ENCODE data around the gene ABCC6. TPM values are rescaled to one million over a fixed set of nuclear protein-coding genes. Genes with fewer than 3 reads are reported as not detected.

The ABCC6 gene
- total RNA-seq, 6 experiments from 2014 or later = 0.18 TPM; not detected in 5

DNA sequence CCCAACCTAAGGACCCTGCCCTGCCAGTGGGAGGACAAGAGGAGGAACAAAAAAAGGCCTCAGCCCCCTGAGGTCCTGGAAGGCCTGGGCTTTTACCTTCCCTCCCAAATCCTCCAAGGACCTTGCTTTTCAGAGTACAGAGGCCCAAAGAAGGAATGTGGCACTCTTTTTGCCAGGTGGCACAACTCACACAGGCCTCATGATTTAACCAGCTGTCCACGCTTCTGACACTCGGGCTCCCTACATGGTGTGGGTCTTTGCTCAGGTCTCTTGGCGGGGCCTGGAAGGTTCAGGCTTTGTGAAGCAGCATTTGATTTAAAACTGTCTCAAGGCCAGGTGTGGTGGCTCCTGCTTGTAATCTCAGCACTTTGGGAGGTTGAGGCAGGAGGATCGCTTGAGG lies 120.6 kb downstream of the ABCC6 start:
- Mint-ChIP-seq H3K27me3 (ENCODE audit: insufficient read depth) (peaks cover 4% of the 10 kb centered on the region), H3K4me1 (ENCODE audit: low read depth) (peaks cover under 1% of the 10 kb centered on the region; the same call in 1 of the 2 replicates), H3K9me3 (no peaks in the 10 kb centered on the region), H3K4me3 (no peak overlapping the region), H3K36me3 (ENCODE audit: low read depth) (peaks cover 44% of the 10 kb centered on the region), H3K27ac (no peak overlapping the region)
- DNase-seq = no peak
- TF ChIP-seq, protein P1, sequence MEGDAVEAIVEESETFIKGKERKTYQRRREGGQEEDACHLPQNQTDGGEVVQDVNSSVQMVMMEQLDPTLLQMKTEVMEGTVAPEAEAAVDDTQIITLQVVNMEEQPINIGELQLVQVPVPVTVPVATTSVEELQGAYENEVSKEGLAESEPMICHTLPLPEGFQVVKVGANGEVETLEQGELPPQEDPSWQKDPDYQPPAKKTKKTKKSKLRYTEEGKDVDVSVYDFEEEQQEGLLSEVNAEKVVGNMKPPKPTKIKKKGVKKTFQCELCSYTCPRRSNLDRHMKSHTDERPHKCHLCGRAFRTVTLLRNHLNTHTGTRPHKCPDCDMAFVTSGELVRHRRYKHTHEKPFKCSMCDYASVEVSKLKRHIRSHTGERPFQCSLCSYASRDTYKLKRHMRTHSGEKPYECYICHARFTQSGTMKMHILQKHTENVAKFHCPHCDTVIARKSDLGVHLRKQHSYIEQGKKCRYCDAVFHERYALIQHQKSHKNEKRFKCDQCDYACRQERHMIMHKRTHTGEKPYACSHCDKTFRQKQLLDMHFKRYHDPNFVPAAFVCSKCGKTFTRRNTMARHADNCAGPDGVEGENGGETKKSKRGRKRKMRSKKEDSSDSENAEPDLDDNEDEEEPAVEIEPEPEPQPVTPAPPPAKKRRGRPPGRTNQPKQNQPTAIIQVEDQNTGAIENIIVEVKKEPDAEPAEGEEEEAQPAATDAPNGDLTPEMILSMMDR (IDR thresholded peaks at IDR 0.05) = no peak

DNA sequence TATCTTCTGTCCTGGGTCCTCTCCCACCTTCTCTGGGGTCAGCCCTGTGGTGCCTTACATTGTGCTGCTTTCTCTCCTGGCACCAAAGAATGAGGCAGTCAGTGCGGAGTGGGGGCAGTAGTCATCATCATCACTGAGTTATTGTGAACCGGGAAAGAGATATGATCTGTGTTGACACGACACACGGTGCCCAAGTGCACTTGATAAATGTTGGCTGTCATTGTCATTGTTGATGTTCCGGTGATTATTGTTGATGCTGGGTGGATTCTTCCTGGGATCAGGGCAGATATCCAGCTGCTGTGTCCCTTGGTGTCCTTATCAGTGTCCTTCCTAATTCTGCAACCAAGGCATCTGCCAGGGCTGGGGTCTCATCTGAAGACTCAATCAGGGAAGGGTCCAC lies 121.7 kb downstream of the ABCC6 start:
- Mint-ChIP-seq H3K9me3 (no peaks in the 10 kb centered on the region), H3K4me3 (no peak overlapping the region), H3K27me3 (ENCODE audit: insufficient read depth) (peaks cover 4% of the 10 kb centered on the region), H3K27ac (no peak overlapping the region; the same call in 1 of the 2 replicates), H3K4me1 (ENCODE audit: low read depth) (peaks cover 12% of the 10 kb centered on the region), H3K36me3 (ENCODE audit: low read depth) (peaks cover 42% of the 10 kb centered on the region)
- no peak for DNase-seq
- TF ChIP-seq, protein P1 (IDR thresholded peaks at IDR 0.05) = no peak

DNA sequence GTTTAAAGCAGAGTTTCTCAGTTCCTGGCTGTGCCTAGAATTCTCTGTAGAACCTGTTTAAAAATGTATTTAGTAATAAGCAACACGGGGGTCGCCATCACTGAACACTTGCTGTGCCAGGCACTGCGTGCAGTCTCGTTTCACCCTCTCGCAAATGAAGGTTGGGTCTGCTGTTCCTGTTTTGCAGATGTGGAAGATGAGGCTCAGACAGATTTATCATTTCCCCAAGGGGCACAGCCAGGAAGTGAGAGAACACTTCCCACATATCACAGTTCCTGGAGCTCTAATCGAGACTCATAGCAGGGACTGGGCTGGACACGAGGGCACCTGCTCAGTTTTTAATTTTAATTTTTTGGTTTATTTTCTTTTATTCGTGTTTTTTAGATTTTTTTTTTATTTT lies 122.7 kb downstream of the ABCC6 start:
- TF ChIP-seq, protein P1 (IDR thresholded peaks at IDR 0.05) = no peak
- H3K27ac Mint-ChIP-seq = no peak overlapping the region
- peaks cover 4% of the 10 kb centered on the region for H3K27me3 Mint-ChIP-seq (ENCODE audit: insufficient read depth)
- H3K4me1 Mint-ChIP-seq (ENCODE audit: low read depth) = peaks cover 22% of the 10 kb centered on the region
- no peak overlapping the region for H3K4me3 Mint-ChIP-seq
- peaks cover 42% of the 10 kb centered on the region for H3K36me3 Mint-ChIP-seq (ENCODE audit: low read depth)
- no peak for DNase-seq
- H3K9me3 Mint-ChIP-seq = no peaks in the 10 kb centered on the region

- DNase-seq = no peak
- no peaks in the 10 kb centered on the region for H3K9me3 Mint-ChIP-seq
- H3K4me3 Mint-ChIP-seq = no peak overlapping the region
- H3K27me3 Mint-ChIP-seq (ENCODE audit: insufficient read depth) = peaks cover 4% of the 10 kb centered on the region
- TF ChIP-seq, protein P1 (IDR thresholded peaks at IDR 0.05) = no peak
- peaks cover 23% of the 10 kb centered on the region for H3K4me1 Mint-ChIP-seq (ENCODE audit: low read depth)
- H3K36me3 Mint-ChIP-seq (ENCODE audit: low read depth) = peaks cover 37% of the 10 kb centered on the region
- no peak overlapping the region for H3K27ac Mint-ChIP-seq
Measured at GRCh38 chr16:16099320-16099719, 124.0 kb downstream of the ABCC6 start.

Other genes with a start within 250 kb of the ABCC6 start
- gene NOMO3, start 9.0 kb upstream of the ABCC6 start, total RNA-seq (2021; fragmentation: NEBNext Ultra II Directional; extraction: Animal tissue kit (Norgen Biotek cat#: 25700)) = 10 to 100 TPM; 25.9 to 34.9 (median 30.9) TPM
- 10 to 100 TPM in 3 of 6 experiments, 1 to 10 TPM in 3; 6.2 to 12.7 (median 9.9) TPM for gene NPIPA7, start 155.6 kb upstream of the ABCC6 start, total RNA-seq (2021; fragmentation: NEBNext Ultra II Directional; extraction: Animal tissue kit (Norgen Biotek cat#: 25700))